GM10248 (cell line): ENCODE data around the gene ZNF485.
"Not testable (repeated sequence)": the region's sequence is repeated elsewhere in the genome, so short reads cannot be mapped to it uniquely, and the experiment has no call there.

Experiments used
- CTCF ChIA-PET: fragments of 300-600 bp; sonication (Branson Sonifier 250); formaldehyde crosslinking; extraction: SDS; loops from one replicate; lab custom pipeline; 2021; ENCODE audit warnings: antibody characterized with exemption; lab: Yijun Ruan, JAX
- POLR2A ChIA-PET: fragments of 350-650 bp; sonication (Branson Sonifier 250); formaldehyde crosslinking; extraction: SDS; loops from one replicate; lab custom pipeline; 2020; ENCODE audit warnings: antibody characterized with exemption; lab: Yijun Ruan, JAX
- DNase-seq: peaks from one replicate; pipeline ENCODE4 v3.0.0; 2012; ENCODE audit errors: extremely low spot score
- TF ChIP-seq, protein P1 (sequence below): IDR thresholded peaks from 2 replicates; pipeline ENCODE4 v1.5.1; 2012; ENCODE audit warnings: mild to moderate bottlenecking, low read depth; ENCODE audit errors: extremely low read depth, missing control alignments, control extremely low read depth

Gene ZNF485

GRCh38 chr10:43591303-43591904, 14.8 kb upstream of the ZNF485 start:
- POLR2A ChIA-PET: no interaction called here
- no peak for DNase-seq
- CTCF ChIA-PET: interaction anchor here (1.3 to 1.4 kb wide), 2 partner anchors 9 to 11 kb away, joined by 3 read pairs; no protein-coding TSS in a partner anchor
- TF ChIP-seq, protein P1, sequence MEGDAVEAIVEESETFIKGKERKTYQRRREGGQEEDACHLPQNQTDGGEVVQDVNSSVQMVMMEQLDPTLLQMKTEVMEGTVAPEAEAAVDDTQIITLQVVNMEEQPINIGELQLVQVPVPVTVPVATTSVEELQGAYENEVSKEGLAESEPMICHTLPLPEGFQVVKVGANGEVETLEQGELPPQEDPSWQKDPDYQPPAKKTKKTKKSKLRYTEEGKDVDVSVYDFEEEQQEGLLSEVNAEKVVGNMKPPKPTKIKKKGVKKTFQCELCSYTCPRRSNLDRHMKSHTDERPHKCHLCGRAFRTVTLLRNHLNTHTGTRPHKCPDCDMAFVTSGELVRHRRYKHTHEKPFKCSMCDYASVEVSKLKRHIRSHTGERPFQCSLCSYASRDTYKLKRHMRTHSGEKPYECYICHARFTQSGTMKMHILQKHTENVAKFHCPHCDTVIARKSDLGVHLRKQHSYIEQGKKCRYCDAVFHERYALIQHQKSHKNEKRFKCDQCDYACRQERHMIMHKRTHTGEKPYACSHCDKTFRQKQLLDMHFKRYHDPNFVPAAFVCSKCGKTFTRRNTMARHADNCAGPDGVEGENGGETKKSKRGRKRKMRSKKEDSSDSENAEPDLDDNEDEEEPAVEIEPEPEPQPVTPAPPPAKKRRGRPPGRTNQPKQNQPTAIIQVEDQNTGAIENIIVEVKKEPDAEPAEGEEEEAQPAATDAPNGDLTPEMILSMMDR: no peak

DNA sequence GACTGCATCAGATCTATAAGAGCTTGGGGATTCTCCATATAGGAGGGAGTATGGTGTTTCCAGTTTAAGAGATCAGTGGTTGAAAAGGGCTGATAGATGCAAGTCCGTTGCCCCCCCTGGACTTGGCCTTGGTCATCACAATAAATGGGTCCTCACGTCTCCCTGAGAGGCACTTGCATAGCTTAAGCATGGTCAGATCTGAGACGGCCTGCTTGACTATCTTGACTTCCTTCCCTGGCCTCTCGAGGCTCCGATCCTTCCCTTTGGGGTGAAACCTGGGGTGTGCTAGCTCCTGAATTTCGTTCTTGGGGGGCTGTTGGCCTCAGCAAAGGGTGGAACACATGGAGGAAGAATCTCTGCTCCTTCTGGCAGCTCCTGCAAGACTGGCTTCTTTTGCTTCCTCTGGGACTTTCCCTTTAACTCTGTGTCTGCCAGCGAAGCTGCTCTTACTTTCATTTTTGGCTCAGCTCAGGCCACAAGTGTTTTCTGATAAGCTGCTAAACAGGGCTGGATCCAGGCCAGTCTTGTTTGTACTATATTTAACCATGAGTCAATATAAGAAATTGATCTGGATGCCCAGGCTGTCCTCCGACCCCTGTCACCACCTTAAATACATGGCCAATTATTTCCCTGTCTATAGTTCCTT, 11.2 kb upstream of the ZNF485 start:
- TF ChIP-seq, protein P1: no peak
- ChIA-PET POLR2A (no interaction called here), CTCF (interaction anchor here (0.9 to 2.9 kb wide), 7 partner anchors 9 to 398 kb away, joined by 3 to 10 read pairs (median 3); partner anchors contain the start of gene ZNF485)
- peak; percentile 67 for DNase-seq

GRCh38 chr10:43595739-43596298, 10.4 kb upstream of the ZNF485 start:
- POLR2A ChIA-PET: no interaction called here

GRCh38 chr10:43596546-43596945, 9.7 kb upstream of the ZNF485 start:
- DNase-seq: no peak
- TF ChIP-seq, protein P1: no peak
- POLR2A ChIA-PET: no interaction called here
- CTCF ChIA-PET: interaction anchor here (2.9 kb wide), 1 partner anchor 10 kb away, joined by 10 read pairs; the partner anchor contains the start of gene ZNF485

More at GRCh38 chr10:43595739-43596298, 10.4 kb upstream of the ZNF485 start:
- DNase-seq: no peak
- CTCF ChIA-PET: interaction anchor here (0.9 to 2.9 kb wide), 5 partner anchors 10 to 398 kb away, joined by 3 to 10 read pairs (median 3); partner anchors contain the start of gene ZNF485
- TF ChIP-seq, protein P1: no peak

GRCh38 chr10:43598446-43598845, 7.8 kb upstream of the ZNF485 start:
- TF ChIP-seq, protein P1: no peak
- POLR2A ChIA-PET: no interaction called here
- no peak for DNase-seq
- CTCF ChIA-PET: no interaction called here

GRCh38 chr10:43599333-43599732, 6.9 kb upstream of the ZNF485 start:
- no peak for DNase-seq
- TF ChIP-seq, protein P1: no peak
- CTCF ChIA-PET: no interaction called here
- POLR2A ChIA-PET: no interaction called here

DNA sequence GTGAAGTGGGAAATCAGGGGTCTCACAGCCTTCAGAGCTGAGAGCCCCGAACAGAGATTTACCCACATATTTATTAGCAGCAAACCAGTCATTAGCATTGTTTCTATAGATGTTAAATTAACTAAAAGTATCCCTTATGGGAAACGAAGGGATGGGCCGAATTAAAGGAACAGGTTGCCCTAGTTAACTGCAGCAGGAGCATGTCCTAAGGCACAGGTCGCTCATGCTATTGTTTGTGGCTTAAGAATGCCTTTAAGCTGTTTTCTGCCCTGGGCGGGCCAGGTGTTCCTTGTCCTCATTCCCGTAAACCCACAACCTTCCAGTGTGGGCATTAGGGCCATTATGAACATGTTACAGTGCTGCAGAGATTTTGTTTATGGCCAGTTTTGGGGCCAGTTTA, 4.7 kb upstream of the ZNF485 start:
- POLR2A ChIA-PET, DNase-seq: not testable (repeated sequence)
- CTCF ChIA-PET: interaction anchor here (1.2 to 1.7 kb wide), 2 partner anchors 10 to 11 kb away, joined by 3 to 5 read pairs; no protein-coding TSS in a partner anchor
